AG04449 (cell line): Measurements from ENCODE around the gene PIGM.
A peak's percentile ranks its signal among the peaks of the same experiment; 100 is the strongest.

ENCODE experiments used
- CTCF ChIA-PET: fragments of 350-600 bp; formaldehyde crosslinking; extraction: SDS; loops from one replicate; lab custom pipeline; 2021; ENCODE audit warnings: antibody characterized with exemption; lab: Yijun Ruan, JAX
- POLR2A ChIA-PET: fragments of 400-600, 350-600 bp; formaldehyde crosslinking; extraction: SDS; loops from one replicate; lab custom pipeline; 2020; ENCODE audit warnings: antibody characterized with exemption, inconsistent platforms; lab: Yijun Ruan, JAX
- DNase-seq: peaks from one replicate; pipeline ENCODE4 v3.0.0-alpha.2; 2010; ENCODE audit warnings: low read depth, low spot score
- H3K4me3 ChIP-seq: 2 replicates; pipeline ENCODE4 v1.5.1; 2011; ENCODE audit warnings: low read depth, mild to moderate bottlenecking, control low read depth, low read length
- TF ChIP-seq, protein P1 (sequence below): IDR thresholded peaks from one replicate; pipeline ENCODE4 v1.5.1; 2011; ENCODE audit warnings: mild to moderate bottlenecking, moderate library complexity, low read length, control low read depth, inconsistent platforms; ENCODE audit not compliant: insufficient read depth; ENCODE audit errors: missing control alignments

PIGM gene

DNA sequence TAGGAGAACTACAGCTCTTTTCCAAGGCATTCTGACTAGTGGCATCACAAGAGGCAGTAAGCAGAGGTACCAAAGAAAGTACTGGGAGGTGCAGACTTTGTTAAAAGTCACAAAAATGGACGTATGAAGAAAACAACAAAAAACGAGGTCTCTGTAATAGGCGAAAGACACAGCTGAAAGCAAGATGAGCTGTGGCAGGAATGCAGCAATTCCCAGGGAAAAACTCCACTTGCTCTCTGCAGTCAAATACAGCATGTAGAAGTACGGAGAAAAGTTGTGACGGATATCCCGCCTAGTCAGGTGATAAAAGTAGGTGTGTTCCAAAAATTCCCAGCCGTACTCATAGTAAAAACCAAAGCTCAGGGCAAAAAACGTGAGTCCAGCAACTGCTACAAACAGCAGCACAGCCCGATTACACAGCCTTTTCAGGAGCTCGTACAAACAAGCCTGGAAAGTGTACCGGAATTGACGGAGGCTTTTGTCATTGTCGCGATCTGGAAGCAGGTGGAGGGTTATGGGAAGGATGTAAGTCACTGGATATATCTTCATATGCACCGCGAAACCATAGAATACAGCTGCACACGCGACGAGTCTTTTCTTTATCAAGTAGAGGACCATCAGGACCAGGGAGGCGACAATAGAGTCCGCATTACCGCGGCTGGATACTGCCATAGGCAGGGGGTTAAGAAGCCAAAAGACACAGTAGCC lies 979 bp downstream of the PIGM start:
- TF ChIP-seq, protein P1, sequence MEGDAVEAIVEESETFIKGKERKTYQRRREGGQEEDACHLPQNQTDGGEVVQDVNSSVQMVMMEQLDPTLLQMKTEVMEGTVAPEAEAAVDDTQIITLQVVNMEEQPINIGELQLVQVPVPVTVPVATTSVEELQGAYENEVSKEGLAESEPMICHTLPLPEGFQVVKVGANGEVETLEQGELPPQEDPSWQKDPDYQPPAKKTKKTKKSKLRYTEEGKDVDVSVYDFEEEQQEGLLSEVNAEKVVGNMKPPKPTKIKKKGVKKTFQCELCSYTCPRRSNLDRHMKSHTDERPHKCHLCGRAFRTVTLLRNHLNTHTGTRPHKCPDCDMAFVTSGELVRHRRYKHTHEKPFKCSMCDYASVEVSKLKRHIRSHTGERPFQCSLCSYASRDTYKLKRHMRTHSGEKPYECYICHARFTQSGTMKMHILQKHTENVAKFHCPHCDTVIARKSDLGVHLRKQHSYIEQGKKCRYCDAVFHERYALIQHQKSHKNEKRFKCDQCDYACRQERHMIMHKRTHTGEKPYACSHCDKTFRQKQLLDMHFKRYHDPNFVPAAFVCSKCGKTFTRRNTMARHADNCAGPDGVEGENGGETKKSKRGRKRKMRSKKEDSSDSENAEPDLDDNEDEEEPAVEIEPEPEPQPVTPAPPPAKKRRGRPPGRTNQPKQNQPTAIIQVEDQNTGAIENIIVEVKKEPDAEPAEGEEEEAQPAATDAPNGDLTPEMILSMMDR: no peak
- ChIA-PET CTCF (interaction anchor here (0.9 to 5.8 kb wide), 13 partner anchors 8 to 221 kb away, joined by 3 to 53 read pairs (median 4); partner anchors contain the start of gene KCNJ9), POLR2A (no interaction called here)
- DNase-seq: no peak
- peak overlapping the region; percentile 88 for H3K4me3 ChIP-seq

DNA sequence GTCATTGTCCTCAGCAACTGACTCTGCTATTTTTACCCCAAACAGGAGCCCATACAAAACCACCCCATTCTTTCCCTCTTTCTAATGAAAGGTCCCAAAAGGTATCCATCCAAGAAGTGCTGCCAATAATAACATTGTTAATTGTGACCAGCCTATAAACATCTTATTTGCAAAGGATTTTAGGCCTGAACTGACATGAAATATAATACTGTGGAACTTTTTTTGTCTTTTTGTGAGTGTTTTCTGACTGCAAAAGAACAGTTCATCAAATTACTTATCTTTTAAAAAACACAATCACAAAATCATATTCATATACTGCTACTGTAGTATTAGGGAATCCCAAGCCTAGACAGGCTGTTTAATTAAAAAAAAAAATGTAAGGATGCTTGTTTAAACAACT lies 3.4 kb downstream of the PIGM start:
- CTCF ChIA-PET: interaction anchor here (5.8 kb wide), 1 partner anchor 17 kb away, joined by 53 read pairs; no protein-coding TSS in a partner anchor
- POLR2A ChIA-PET: no interaction called here
- no peak overlapping the region for H3K4me3 ChIP-seq
- DNase-seq: no peak
- TF ChIP-seq, protein P1: no peak

DNA sequence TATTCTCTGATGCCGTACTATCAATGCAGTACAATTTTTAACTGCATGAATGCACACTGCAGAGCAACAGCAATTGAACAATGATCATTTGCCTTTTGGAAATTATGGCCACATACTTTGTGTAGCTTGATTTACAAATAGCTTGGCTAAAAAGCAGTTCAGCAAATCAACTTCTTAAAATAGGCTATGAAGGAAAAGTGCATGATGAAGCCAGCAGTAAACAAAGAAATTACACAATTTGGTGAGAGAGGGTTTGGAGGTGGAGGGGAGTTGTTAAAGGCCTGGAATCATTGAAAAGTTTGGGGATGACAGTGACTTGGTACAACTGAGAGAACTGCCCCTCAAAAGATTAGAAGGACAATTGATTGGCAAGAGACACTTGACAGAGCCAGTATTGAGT lies 6.5 kb downstream of the PIGM start:
- TF ChIP-seq, protein P1: no peak
- no peak overlapping the region for H3K4me3 ChIP-seq
- no peak for DNase-seq
- ChIA-PET POLR2A (no interaction called here), CTCF (interaction anchor here (3.2 kb wide), 1 partner anchor 19 kb away, joined by 39 read pairs; no protein-coding TSS in a partner anchor)

DNA sequence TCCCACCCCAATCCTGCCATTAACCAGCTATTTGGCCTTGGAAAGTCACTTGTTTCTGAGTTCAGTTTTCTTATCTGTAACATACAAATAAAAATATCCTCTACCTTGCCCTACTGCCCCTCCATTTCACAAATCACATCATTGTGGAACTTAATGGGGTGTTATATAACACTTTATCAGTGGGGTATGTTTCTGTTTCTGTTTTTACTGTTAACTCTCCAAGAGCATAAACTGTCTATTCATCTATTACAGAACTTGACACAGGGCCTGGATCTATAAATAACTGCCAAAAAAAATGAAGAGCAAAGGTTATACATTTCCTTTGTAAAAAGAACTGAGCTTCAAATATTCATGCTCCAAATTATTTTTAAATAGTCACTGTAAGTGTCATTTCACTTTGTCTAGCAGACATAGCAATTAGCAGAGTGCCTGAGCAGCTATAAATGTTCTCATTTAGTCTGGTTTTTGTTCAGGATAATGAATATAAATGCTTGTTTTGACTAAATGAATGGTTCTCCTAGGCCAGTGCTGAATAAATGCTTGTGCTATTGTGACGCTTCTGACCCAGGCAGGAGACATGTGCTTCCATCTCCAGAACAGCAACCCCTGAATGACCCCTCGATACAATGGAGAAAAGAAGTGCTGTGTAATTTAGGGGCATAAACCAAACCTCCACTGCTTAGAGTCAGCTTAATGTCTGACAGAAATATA lies 7.4 kb downstream of the PIGM start:
- CTCF ChIA-PET: interaction anchor here (0.7 to 3.2 kb wide), 4 partner anchors 11 to 61 kb away, joined by 3 to 39 read pairs (median 4); no protein-coding TSS in a partner anchor
- DNase-seq: no peak
- TF ChIP-seq, protein P1: no peak
- POLR2A ChIA-PET: interaction anchor here (0.6 kb wide), 1 partner anchor 181 kb away, joined by 3 read pairs; no protein-coding TSS in a partner anchor
- no peak overlapping the region for H3K4me3 ChIP-seq

DNA sequence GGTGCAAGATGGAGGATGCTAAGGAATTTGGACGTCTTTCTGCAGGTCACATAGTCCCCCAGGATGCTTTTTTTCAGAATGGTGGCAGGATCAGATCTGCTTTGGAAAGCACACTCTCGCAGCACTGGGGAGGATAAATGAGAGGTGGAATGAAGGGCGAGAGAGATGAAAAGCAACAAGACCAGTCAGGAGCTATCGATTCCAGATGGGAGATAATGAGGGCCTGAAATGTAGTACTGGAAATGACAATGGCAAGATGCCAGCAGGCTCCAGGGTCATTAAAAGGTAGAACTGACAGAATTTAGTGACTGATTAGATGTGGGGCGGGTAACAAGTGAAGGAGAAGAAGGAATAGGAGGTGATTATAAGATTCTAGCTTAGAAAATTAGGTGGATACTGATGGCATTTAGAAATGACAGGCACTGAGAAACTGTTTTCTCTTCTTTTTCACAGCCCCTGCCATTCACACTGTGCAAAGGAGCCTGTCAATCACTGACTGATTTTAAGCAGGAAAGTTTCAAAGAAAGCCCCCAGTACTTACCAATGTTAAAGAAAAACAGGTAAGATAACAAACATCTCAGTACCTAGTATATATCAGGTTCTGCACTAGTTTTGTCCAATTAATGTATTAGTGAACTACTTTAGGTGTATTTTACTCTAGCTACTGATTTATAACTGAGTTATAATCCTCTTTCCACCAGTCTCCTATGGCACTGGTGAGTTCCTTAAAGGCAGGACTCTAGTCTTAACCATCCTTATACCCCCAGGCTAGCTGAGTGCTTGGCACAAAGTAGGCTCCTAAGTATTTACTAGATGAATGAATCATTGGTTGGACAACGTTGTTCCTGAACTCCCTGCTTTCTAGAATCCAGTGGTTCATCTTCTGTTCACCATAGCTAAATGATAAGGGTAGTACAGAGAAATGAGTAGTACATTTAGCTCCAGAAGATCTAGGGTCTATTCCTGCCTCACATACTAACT lies 9.2 kb downstream of the PIGM start:
- ChIA-PET CTCF (interaction anchor here (0.7 to 3.2 kb wide), 6 partner anchors 9 to 86 kb away, joined by 3 to 39 read pairs (median 6); partner anchors contain the start of gene PIGM), POLR2A (no interaction called here)
- no peak for DNase-seq
- TF ChIP-seq, protein P1: no peak
- H3K4me3 ChIP-seq: no peak overlapping the region
